Neural cell (in vitro differentiated cells): ENCODE data around the gene ZNF883. TPM values are rescaled to one million over a fixed set of nuclear protein-coding genes. Genes with fewer than 3 reads are reported as not detected.

ENCODE experiments used
- H2AFZ ChIP-seq: fragments of 200-600, 300-800 bp; sonication (generic), shearing (Covaris generic); 2 replicates; pipeline ENCODE4 v1.6.0; 2014; ENCODE audit warnings: low read depth, mild to moderate bottlenecking, antibody characterized with exemption, low read length, moderate library complexity
- H3F3A ChIP-seq: fragments of 200-600 bp; shearing (Covaris generic); 2 replicates; pipeline ENCODE4 v1.6.1; 2016; ENCODE audit warnings: mild to moderate bottlenecking, moderate library complexity, mixed read lengths, antibody characterized with exemption, low read length; ENCODE audit not compliant: insufficient read depth, poor library complexity, severe bottlenecking
- H3K27ac ChIP-seq: fragments of 200-600, 300-800 bp; sonication (generic), shearing (Covaris generic); 2 replicates; pipeline ENCODE4 v1.5.1; 2014; ENCODE audit warnings: mild to moderate bottlenecking, low read length, moderate library complexity
- H3K27me3 ChIP-seq: fragments of 300-800, 200-600 bp; sonication (generic), shearing (Covaris generic); 2 replicates; pipeline ENCODE4 v1.6.0; 2014; ENCODE audit warnings: mild to moderate bottlenecking, low read depth, low read length, moderate library complexity; ENCODE audit not compliant: insufficient read depth
- H3K36me3 ChIP-seq: fragments of 300-800, 200-600 bp; sonication (generic), shearing (Covaris generic); 2 replicates; pipeline ENCODE4 v1.5.1; 2014; ENCODE audit warnings: mild to moderate bottlenecking, antibody characterized with exemption, low read length, moderate library complexity; ENCODE audit not compliant: insufficient read depth
- H3K4me2 ChIP-seq: fragments of 300-800, 200-600 bp; sonication (generic), shearing (Covaris generic); 2 replicates; pipeline ENCODE4 v1.6.0; 2014; ENCODE audit warnings: mild to moderate bottlenecking, low read length
- H3K4me3 ChIP-seq: fragments of 300-800, 200-600 bp; sonication (generic), shearing (Covaris generic); 2 replicates; pipeline ENCODE4 v1.5.1; 2014; ENCODE audit warnings: mild to moderate bottlenecking, low read length, moderate library complexity
- H3K79me2 ChIP-seq: fragments of 200-600 bp; shearing (Covaris generic); replicated peaks from 2 replicates; pipeline ENCODE4 v1.6.0; 2014; ENCODE audit warnings: mild to moderate bottlenecking, low read length, moderate library complexity; ENCODE audit not compliant: insufficient read depth
- H3K9ac ChIP-seq: fragments of 300-800, 200-600 bp; sonication (generic), shearing (Covaris generic); 2 replicates; pipeline ENCODE4 v1.6.1; 2016; ENCODE audit warnings: mild to moderate bottlenecking, low read length, mixed read lengths
- H3K9me2 ChIP-seq: fragments of 200-600 bp; shearing (Covaris generic); 2 replicates; pipeline ENCODE4 v1.6.1; 2016; ENCODE audit warnings: mild to moderate bottlenecking, low read length, mixed read lengths; ENCODE audit not compliant: insufficient read depth
- H3K9me3 ChIP-seq: fragments of 200-600, 300-800 bp; sonication (generic), shearing (Covaris generic); 2 replicates; pipeline ENCODE4 v1.6.1; 2016; ENCODE audit warnings: mild to moderate bottlenecking, mixed run types, low read length, moderate library complexity, mixed read lengths
- H4K20me1 ChIP-seq: fragments of 200-600 bp; shearing (Covaris generic); 2 replicates; pipeline ENCODE4 v1.6.1; 2016; ENCODE audit warnings: mild to moderate bottlenecking, mixed run types; ENCODE audit not compliant: insufficient read depth
- EP300 ChIP-seq: fragments of 450-650 bp; conservative IDR thresholded peaks from 2 replicates; pipeline ENCODE4 v1.6.1; 2014; ENCODE audit warnings: antibody characterized with exemption, mild to moderate bottlenecking, moderate library complexity; ENCODE audit not compliant: poor library complexity, severe bottlenecking
- EZH2 ChIP-seq: fragments of 200-600, 300-800 bp; shearing (Covaris generic), sonication (generic); IDR thresholded peaks from 2 replicates; pipeline ENCODE4 v1.6.1; 2014; ENCODE audit warnings: antibody characterized with exemption, low read length, borderline replicate concordance, mild to moderate bottlenecking; ENCODE audit not compliant: insufficient read depth, poor library complexity, severe bottlenecking
- MXI1 ChIP-seq: fragments of 450-650 bp; conservative IDR thresholded peaks from 2 replicates; pipeline ENCODE4 v1.6.1; 2014; ENCODE audit warnings: antibody characterized with exemption, mild to moderate bottlenecking; ENCODE audit not compliant: poor library complexity, severe bottlenecking
- POLR2AphosphoS5 ChIP-seq: IDR thresholded peaks from 2 replicates; pipeline ENCODE4 v1.6.1; 2012
- RAD21 ChIP-seq: fragments of 450-650 bp; conservative IDR thresholded peaks from 2 replicates; pipeline ENCODE4 v1.6.1; 2014; ENCODE audit warnings: antibody characterized with exemption, mild to moderate bottlenecking, moderate library complexity
- SMC3 ChIP-seq: fragments of 450-650 bp; conservative IDR thresholded peaks from 2 replicates; pipeline ENCODE4 v1.6.1; 2014; ENCODE audit warnings: antibody characterized with exemption, mild to moderate bottlenecking, moderate library complexity; ENCODE audit not compliant: poor library complexity
- TAF1 ChIP-seq: IDR thresholded peaks from 2 replicates; pipeline ENCODE4 v1.6.1; 2012; ENCODE audit warnings: low read depth
- polyA plus RNA-seq: library from polyadenylated mRNA; depleted of rRNA; stranded (reverse); fragments of >200 nt; gene quantifications from 2 replicates; pipeline ENCODE4 v1.2.3, GENCODE V29; 2014
- TF ChIP-seq, protein P1 (sequence below): IDR thresholded peaks from 2 replicates; pipeline ENCODE4 v1.6.1; 2012; ENCODE audit warnings: borderline replicate concordance
- TF ChIP-seq, protein P2 (sequence below): fragments of 450-650 bp; IDR thresholded peaks from 2 replicates; pipeline ENCODE4 v1.5.1; 2014; ENCODE audit warnings: antibody characterized with exemption, mild to moderate bottlenecking, moderate library complexity; ENCODE audit not compliant: poor library complexity, severe bottlenecking

Gene ZNF883
- polyA plus RNA-seq, 1 donor from 2014 or later, result 7.2 TPM

DNA sequence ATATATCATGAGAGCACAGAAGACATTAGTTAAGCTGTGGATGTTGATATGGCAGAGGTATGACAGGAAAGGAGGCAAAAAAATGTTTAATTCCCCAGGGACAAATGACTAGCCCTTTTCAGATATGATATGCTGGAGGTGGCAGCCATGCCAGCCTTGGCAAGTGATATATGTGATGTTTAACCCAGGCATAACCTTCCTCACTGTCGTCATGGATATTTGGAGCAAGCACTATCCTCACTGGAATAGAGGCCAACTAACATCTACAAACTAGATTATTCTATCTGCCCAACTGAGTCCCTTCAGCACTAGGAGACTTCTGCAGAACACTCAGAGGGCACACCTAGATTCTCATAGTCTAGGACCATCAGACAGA is 94.0 kb downstream of the ZNF883 start:
- Histone ChIP-seq H3K27ac (no peak overlapping the region), H3K27me3 (no peaks in the 10 kb centered on the region), H3K9me2 (no peaks in the 10 kb centered on the region), H3K4me3 (no peak overlapping the region), H3F3A (no peaks in the 10 kb centered on the region), H2AFZ (no peak overlapping the region), H3K9me3 (no peaks in the 10 kb centered on the region), H3K9ac (no peak overlapping the region), H4K20me1 (no peaks in the 10 kb centered on the region), H3K4me2 (no peak overlapping the region), H3K79me2 (no peaks in the 10 kb centered on the region), H3K36me3 (no peaks in the 10 kb centered on the region)
- TF ChIP-seq EP300 (no peak), SMC3 (no peak), MXI1 (no peak), POLR2AphosphoS5 (no peak), RAD21 (no peak), TAF1 (no peak), EZH2 (no peak)
- TF ChIP-seq, protein P1, sequence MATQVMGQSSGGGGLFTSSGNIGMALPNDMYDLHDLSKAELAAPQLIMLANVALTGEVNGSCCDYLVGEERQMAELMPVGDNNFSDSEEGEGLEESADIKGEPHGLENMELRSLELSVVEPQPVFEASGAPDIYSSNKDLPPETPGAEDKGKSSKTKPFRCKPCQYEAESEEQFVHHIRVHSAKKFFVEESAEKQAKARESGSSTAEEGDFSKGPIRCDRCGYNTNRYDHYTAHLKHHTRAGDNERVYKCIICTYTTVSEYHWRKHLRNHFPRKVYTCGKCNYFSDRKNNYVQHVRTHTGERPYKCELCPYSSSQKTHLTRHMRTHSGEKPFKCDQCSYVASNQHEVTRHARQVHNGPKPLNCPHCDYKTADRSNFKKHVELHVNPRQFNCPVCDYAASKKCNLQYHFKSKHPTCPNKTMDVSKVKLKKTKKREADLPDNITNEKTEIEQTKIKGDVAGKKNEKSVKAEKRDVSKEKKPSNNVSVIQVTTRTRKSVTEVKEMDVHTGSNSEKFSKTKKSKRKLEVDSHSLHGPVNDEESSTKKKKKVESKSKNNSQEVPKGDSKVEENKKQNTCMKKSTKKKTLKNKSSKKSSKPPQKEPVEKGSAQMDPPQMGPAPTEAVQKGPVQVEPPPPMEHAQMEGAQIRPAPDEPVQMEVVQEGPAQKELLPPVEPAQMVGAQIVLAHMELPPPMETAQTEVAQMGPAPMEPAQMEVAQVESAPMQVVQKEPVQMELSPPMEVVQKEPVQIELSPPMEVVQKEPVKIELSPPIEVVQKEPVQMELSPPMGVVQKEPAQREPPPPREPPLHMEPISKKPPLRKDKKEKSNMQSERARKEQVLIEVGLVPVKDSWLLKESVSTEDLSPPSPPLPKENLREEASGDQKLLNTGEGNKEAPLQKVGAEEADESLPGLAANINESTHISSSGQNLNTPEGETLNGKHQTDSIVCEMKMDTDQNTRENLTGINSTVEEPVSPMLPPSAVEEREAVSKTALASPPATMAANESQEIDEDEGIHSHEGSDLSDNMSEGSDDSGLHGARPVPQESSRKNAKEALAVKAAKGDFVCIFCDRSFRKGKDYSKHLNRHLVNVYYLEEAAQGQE, result no peak
- TF ChIP-seq, protein P2, sequence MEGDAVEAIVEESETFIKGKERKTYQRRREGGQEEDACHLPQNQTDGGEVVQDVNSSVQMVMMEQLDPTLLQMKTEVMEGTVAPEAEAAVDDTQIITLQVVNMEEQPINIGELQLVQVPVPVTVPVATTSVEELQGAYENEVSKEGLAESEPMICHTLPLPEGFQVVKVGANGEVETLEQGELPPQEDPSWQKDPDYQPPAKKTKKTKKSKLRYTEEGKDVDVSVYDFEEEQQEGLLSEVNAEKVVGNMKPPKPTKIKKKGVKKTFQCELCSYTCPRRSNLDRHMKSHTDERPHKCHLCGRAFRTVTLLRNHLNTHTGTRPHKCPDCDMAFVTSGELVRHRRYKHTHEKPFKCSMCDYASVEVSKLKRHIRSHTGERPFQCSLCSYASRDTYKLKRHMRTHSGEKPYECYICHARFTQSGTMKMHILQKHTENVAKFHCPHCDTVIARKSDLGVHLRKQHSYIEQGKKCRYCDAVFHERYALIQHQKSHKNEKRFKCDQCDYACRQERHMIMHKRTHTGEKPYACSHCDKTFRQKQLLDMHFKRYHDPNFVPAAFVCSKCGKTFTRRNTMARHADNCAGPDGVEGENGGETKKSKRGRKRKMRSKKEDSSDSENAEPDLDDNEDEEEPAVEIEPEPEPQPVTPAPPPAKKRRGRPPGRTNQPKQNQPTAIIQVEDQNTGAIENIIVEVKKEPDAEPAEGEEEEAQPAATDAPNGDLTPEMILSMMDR, result no peak

DNA sequence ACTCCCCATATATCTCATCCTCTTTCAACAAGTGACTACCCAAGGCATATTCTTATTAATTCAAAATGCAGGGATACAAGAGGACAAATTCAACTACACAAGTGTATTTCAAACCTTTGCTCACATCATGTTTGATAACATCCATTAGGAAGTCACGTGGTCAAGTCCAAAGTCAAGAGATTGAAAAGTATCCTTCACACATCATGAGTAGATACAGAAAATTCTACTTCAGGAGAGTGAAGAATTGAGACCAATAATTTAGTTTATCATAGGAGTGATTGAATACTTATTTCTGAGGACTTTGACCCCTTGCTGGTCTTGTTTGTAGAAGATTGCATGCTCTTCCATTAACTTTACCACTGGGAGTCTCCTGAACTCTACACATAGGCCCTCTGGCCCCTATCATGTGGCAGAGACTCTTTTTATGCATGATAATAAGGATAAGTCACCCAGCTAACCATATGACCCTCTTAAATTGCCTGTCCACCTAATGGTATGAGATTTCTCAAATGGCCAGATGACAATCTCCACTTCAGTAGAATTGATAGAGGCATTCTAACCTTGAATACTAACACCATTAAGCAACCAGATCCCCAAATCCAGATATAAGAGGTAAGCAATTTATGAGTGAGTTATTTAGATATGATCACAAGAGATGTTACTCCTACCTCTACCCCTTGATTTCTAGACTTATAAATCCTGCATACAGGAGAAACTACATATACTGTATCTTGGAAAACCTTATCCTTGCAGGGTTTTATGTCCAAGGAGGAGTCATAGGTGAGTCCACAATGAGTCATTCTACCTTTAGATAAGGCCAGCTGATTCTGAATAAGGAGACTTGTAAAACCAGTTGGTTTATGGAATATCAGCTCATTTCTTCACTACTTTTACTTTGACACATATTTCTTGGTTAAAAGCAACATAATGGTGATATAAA is 94.7 kb downstream of the ZNF883 start:
- Histone ChIP-seq H4K20me1 (no peaks in the 10 kb centered on the region), H3K27me3 (no peaks in the 10 kb centered on the region), H3K36me3 (no peaks in the 10 kb centered on the region), H3K79me2 (no peaks in the 10 kb centered on the region), H3K9ac (no peak overlapping the region), H3F3A (no peaks in the 10 kb centered on the region), H2AFZ (no peak overlapping the region), H3K4me3 (no peak overlapping the region), H3K27ac (no peak overlapping the region), H3K9me2 (no peaks in the 10 kb centered on the region), H3K4me2 (no peak overlapping the region), H3K9me3 (no peaks in the 10 kb centered on the region)
- TF ChIP-seq POLR2AphosphoS5 (no peak), MXI1 (no peak), RAD21 (no peak), EP300 (no peak), TAF1 (no peak), SMC3 (no peak), EZH2 (no peak)
- TF ChIP-seq, protein P2, result no peak
- TF ChIP-seq, protein P1, result no peak
